H1 (cell line): ENCODE data around the gene BAZ2B.

ENCODE experiments used
- EP300 ChIP-seq, 2 experiments: IDR thresholded peaks; 1 replicate in 1 of 2; 2 replicates in 1 of 2; pipeline ENCODE4 v1.6.1; 2011 to 2012; ENCODE audit warnings: low read depth in 2 of 2, low read length in 2 of 2, mild to moderate bottlenecking in 2 of 2, borderline replicate concordance in 1 of 2, inconsistent platforms in 1 of 2, moderate library complexity in 1 of 2
- POLR2A ChIP-seq, 2 experiments: IDR thresholded peaks; 1 replicate in 1 of 2; 2 replicates in 1 of 2; pipeline ENCODE4 v1.6.1; 2011; ENCODE audit warnings: low read depth in 2 of 2, low read length in 2 of 2, mild to moderate bottlenecking in 2 of 2; ENCODE audit errors: control extremely low read depth in 1 of 2
- POLR2AphosphoS5 ChIP-seq: IDR thresholded peaks from 2 replicates; pipeline ENCODE4 v1.6.1; 2011; ENCODE audit warnings: low read depth, low read length
- RAD21 ChIP-seq, 2 experiments: IDR thresholded peaks in 1 of 2; conservative IDR thresholded peaks in 1 of 2; 2 replicates each; pipeline ENCODE4 v1.6.1; 2011; ENCODE audit warnings: low read depth in 2 of 2, low read length in 2 of 2, improper control_type of control experiment in 1 of 2, inconsistent platforms in 1 of 2, mild to moderate bottlenecking in 1 of 2, moderate library complexity in 1 of 2
- SIRT6 ChIP-seq: IDR thresholded peaks from one replicate; pipeline ENCODE4 v1.7.1; 2012; ENCODE audit warnings: low read length, inconsistent platforms
- TAF7 ChIP-seq: optimal IDR thresholded peaks from 2 replicates; pipeline ENCODE3; 2011; ENCODE audit warnings: low read depth, mild to moderate bottlenecking, inconsistent platforms, low read length, moderate library complexity, borderline replicate concordance
- TF ChIP-seq, protein P1 (sequence below), 3 experiments: IDR thresholded peaks; 1 replicate in 2 of 3; 2 replicates in 1 of 3; pipeline versions ENCODE4 v1.5.1 to v1.6.1; 2011; ENCODE audit warnings: low read length in 3 of 3, mild to moderate bottlenecking in 3 of 3, inconsistent platforms in 2 of 3, low read depth in 1 of 3, moderate library complexity in 1 of 3; ENCODE audit not compliant: insufficient read depth in 1 of 3; ENCODE audit errors: control extremely low read depth in 1 of 3
- TF ChIP-seq, protein P2 (sequence below): IDR thresholded peaks from 2 replicates; pipeline ENCODE4 v1.6.1; 2011; ENCODE audit warnings: low read depth, mild to moderate bottlenecking, low read length; ENCODE audit not compliant: insufficient read depth
- TF ChIP-seq, protein P3 (sequence below): fragments of 300-600 bp; sonication (generic); IDR thresholded peaks from 2 replicates; pipeline ENCODE4 v1.7.1; 2012; ENCODE audit warnings: low read length, moderate library complexity, mild to moderate bottlenecking, inconsistent platforms; ENCODE audit not compliant: insufficient replicate concordance

DNA sequence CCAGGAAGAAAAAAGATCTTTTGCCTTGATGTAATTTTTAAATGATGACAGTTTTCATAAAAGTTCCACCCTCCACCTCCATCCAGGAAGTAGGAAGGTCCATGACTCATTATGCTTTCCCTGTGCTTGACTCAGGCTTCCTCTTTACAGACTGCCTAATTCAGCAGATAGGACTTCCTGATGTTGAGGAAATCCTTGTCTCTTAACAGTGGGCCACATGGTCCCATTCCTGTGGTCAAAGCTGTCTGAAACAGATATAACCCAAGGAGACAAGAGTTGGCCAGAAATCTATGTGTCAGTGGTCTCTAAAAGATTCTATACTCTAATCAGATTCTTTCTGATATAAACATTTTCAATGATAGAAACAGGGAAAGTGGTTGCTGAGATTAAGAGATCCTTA, 119.1 kb downstream of the BAZ2B start:
- TF ChIP-seq, protein P1, sequence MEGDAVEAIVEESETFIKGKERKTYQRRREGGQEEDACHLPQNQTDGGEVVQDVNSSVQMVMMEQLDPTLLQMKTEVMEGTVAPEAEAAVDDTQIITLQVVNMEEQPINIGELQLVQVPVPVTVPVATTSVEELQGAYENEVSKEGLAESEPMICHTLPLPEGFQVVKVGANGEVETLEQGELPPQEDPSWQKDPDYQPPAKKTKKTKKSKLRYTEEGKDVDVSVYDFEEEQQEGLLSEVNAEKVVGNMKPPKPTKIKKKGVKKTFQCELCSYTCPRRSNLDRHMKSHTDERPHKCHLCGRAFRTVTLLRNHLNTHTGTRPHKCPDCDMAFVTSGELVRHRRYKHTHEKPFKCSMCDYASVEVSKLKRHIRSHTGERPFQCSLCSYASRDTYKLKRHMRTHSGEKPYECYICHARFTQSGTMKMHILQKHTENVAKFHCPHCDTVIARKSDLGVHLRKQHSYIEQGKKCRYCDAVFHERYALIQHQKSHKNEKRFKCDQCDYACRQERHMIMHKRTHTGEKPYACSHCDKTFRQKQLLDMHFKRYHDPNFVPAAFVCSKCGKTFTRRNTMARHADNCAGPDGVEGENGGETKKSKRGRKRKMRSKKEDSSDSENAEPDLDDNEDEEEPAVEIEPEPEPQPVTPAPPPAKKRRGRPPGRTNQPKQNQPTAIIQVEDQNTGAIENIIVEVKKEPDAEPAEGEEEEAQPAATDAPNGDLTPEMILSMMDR (IDR thresholded peaks at IDR 0.05; ENCODE audit: control extremely low read depth in 1 of 3, insufficient read depth in 1 of 3, low read depth in 1 of 3, low read length in 3 of 3) = no peak
- TF ChIP-seq, protein P2, sequence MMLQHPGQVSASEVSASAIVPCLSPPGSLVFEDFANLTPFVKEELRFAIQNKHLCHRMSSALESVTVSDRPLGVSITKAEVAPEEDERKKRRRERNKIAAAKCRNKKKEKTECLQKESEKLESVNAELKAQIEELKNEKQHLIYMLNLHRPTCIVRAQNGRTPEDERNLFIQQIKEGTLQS = no peak
- TF ChIP-seq SIRT6 (no peak), POLR2A (IDR thresholded peaks at IDR 0.05; ENCODE audit: control extremely low read depth in 1 of 2, low read depth in 2 of 2, low read length in 2 of 2) (no peak), RAD21 (IDR thresholded peaks at IDR 0.05 in 1 of 2, conservative IDR thresholded peaks at IDR 0.05 in 1 of 2; ENCODE audit: low read depth in 2 of 2, low read length in 2 of 2) (no peak), EP300 (IDR thresholded peaks at IDR 0.05; ENCODE audit: borderline replicate concordance in 1 of 2, low read depth in 2 of 2, low read length in 2 of 2) (no peak), POLR2AphosphoS5 (no peak), TAF7 (no peak)
- TF ChIP-seq, protein P3, sequence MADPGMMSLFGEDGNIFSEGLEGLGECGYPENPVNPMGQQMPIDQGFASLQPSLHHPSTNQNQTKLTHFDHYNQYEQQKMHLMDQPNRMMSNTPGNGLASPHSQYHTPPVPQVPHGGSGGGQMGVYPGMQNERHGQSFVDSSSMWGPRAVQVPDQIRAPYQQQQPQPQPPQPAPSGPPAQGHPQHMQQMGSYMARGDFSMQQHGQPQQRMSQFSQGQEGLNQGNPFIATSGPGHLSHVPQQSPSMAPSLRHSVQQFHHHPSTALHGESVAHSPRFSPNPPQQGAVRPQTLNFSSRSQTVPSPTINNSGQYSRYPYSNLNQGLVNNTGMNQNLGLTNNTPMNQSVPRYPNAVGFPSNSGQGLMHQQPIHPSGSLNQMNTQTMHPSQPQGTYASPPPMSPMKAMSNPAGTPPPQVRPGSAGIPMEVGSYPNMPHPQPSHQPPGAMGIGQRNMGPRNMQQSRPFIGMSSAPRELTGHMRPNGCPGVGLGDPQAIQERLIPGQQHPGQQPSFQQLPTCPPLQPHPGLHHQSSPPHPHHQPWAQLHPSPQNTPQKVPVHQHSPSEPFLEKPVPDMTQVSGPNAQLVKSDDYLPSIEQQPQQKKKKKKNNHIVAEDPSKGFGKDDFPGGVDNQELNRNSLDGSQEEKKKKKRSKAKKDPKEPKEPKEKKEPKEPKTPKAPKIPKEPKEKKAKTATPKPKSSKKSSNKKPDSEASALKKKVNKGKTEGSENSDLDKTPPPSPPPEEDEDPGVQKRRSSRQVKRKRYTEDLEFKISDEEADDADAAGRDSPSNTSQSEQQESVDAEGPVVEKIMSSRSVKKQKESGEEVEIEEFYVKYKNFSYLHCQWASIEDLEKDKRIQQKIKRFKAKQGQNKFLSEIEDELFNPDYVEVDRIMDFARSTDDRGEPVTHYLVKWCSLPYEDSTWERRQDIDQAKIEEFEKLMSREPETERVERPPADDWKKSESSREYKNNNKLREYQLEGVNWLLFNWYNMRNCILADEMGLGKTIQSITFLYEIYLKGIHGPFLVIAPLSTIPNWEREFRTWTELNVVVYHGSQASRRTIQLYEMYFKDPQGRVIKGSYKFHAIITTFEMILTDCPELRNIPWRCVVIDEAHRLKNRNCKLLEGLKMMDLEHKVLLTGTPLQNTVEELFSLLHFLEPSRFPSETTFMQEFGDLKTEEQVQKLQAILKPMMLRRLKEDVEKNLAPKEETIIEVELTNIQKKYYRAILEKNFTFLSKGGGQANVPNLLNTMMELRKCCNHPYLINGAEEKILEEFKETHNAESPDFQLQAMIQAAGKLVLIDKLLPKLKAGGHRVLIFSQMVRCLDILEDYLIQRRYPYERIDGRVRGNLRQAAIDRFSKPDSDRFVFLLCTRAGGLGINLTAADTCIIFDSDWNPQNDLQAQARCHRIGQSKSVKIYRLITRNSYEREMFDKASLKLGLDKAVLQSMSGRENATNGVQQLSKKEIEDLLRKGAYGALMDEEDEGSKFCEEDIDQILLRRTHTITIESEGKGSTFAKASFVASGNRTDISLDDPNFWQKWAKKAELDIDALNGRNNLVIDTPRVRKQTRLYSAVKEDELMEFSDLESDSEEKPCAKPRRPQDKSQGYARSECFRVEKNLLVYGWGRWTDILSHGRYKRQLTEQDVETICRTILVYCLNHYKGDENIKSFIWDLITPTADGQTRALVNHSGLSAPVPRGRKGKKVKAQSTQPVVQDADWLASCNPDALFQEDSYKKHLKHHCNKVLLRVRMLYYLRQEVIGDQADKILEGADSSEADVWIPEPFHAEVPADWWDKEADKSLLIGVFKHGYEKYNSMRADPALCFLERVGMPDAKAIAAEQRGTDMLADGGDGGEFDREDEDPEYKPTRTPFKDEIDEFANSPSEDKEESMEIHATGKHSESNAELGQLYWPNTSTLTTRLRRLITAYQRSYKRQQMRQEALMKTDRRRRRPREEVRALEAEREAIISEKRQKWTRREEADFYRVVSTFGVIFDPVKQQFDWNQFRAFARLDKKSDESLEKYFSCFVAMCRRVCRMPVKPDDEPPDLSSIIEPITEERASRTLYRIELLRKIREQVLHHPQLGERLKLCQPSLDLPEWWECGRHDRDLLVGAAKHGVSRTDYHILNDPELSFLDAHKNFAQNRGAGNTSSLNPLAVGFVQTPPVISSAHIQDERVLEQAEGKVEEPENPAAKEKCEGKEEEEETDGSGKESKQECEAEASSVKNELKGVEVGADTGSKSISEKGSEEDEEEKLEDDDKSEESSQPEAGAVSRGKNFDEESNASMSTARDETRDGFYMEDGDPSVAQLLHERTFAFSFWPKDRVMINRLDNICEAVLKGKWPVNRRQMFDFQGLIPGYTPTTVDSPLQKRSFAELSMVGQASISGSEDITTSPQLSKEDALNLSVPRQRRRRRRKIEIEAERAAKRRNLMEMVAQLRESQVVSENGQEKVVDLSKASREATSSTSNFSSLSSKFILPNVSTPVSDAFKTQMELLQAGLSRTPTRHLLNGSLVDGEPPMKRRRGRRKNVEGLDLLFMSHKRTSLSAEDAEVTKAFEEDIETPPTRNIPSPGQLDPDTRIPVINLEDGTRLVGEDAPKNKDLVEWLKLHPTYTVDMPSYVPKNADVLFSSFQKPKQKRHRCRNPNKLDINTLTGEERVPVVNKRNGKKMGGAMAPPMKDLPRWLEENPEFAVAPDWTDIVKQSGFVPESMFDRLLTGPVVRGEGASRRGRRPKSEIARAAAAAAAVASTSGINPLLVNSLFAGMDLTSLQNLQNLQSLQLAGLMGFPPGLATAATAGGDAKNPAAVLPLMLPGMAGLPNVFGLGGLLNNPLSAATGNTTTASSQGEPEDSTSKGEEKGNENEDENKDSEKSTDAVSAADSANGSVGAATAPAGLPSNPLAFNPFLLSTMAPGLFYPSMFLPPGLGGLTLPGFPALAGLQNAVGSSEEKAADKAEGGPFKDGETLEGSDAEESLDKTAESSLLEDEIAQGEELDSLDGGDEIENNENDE = no peak
